NCI-H1417 treated with DMSO at 0.1 percent for 48 hours (cell line): ENCODE data around the gene NCAM1.
"Not testable (repeated sequence)": the region's sequence is repeated elsewhere in the genome, so short reads cannot be mapped to it uniquely, and the experiment has no call there.

ENCODE experiments used
- DNase-seq: peaks from one replicate; lab custom pipeline; 2025; lab: John Stamatoyannopoulos, UW

NCAM1 gene

GRCh38 chr11:113275602-113276001 is 314.4 kb downstream of the NCAM1 start:
- no peak for DNase-seq

- DNase-seq: no peak
Observed at GRCh38 chr11:113276466-113276865, 315.2 kb downstream of the NCAM1 start.

DNA sequence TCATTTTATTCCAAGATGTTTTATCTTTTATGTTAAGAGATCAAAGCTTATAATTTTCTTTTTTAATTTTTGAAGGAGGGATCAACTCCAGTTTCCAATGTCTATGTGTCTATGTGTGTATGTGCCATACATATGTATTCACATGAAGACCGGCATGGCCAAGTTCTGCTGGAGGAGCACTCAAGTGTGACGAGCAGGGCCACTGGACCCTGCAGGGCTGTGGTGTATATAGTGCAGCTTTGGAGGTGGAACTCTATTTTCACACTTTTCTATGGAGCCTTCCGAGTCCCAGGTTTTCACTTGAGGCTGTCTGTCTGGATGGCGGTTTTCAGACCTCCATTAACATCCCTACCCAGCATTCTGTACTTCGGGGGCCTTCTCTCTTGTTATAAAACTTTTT is 316.7 kb downstream of the NCAM1 start:
- no peak for DNase-seq

DNA sequence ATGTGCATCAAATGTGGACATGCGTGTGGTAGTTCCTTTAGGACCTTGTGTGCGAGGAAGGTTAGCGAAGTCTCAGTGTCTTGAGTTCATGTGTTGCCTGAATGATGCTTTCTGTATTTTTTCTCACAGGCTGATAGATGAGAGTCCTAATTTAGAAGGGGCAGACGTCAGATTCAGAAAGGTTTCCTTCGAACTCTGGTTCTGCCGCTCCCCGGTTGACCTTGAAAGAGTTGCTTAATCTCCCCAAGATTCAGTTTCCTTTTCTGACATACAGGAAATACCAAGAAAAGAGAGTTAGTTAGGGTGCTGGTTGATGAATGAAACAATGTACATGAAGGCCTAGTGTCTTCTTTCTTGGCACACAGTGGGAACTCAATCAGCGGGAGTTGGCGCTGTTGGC is 317.3 kb downstream of the NCAM1 start:
- DNase-seq: no peak

DNA sequence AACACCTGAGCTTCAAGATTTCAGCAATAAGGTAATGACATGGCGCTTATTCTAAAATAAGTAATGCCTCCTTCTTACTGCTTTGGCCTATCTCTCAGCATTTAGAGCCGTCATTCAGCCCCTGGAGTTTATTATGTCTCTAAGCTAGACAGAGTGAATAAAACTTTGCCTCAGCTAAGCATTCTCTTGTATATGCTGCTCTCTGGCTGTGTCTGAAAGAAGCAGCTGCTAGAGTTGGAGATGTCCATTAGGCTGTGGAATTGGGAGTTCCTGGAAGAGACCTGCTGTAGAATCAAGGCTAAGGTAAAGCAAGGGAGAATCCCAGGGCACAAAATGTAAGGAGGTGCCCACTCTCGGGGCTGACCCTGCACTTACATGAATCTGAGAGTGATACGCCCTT is 317.7 kb downstream of the NCAM1 start:
- no peak for DNase-seq

DNA sequence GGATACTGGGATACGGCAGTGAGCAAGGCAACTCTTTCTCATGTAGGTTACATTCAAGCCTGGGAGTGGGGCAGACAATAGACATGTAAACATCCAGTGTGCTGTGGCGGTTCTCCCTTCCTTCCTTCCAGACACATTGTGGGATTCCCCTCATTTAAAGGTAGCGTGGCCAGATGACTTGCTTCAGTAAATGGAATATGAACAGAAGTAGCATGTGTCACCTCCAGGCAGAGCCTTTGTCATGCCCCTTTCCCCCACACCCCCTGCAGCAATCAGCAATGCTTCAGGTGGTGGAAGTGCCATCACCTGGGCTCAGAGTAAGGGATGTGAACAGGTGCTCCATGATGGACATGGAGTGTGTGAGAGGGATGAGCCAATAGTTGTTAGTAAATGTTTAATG is 318.4 kb downstream of the NCAM1 start:
- no peak for DNase-seq

- DNase-seq: no peak
Observed at GRCh38 chr11:113281052-113281725, 320.0 kb downstream of the NCAM1 start.

- DNase-seq: no peak
Observed at GRCh38 chr11:113282898-113283437, 321.7 kb downstream of the NCAM1 start.

GRCh38 chr11:113283881-113284280 is 322.7 kb downstream of the NCAM1 start:
- DNase-seq: no peak

DNA sequence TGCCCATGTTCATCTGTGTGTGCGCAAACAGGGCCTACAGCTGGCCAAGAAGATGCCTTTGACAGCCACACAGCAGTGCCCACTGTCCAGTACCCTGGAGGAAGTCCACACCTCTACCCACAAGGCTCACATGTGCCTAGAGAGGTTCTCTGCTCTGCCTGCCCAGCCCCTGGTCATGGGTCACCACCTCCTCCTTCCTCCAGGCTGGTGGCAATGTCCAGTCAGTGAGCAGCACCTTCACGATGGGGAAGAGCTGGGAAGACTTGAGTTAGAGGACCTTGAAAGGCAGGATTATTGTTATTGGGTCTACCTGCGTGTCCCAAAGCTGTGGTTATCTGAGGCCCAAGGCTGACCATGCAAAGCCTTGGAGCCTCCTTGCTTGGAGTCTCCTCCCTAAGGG is 324.8 kb downstream of the NCAM1 start:
- DNase-seq: no peak

GRCh38 chr11:113286509-113287497 is 325.6 kb downstream of the NCAM1 start:
- DNase-seq: no peak

DNA sequence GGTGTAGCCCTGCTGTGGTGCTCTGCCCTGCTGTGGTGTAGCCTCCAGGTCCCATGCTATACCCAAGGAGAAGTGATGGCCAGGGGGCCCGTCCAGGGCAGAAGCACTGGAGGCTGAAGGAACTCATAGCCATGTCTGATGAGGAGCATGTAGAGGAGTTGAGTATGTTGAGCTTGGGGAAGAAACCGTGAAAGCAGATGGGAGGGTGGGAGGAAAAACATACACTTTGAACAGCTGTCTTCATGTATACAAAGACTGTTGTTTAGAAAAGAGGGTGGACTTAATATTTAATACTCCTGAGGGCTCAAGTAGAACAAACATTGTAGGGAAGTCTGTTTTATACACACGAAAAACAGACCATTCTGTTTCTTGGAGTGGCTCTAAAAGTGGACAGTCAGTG is 326.6 kb downstream of the NCAM1 start:
- no peak for DNase-seq

- DNase-seq: no peak
Observed at GRCh38 chr11:113288286-113288863, 327.2 kb downstream of the NCAM1 start.

DNA sequence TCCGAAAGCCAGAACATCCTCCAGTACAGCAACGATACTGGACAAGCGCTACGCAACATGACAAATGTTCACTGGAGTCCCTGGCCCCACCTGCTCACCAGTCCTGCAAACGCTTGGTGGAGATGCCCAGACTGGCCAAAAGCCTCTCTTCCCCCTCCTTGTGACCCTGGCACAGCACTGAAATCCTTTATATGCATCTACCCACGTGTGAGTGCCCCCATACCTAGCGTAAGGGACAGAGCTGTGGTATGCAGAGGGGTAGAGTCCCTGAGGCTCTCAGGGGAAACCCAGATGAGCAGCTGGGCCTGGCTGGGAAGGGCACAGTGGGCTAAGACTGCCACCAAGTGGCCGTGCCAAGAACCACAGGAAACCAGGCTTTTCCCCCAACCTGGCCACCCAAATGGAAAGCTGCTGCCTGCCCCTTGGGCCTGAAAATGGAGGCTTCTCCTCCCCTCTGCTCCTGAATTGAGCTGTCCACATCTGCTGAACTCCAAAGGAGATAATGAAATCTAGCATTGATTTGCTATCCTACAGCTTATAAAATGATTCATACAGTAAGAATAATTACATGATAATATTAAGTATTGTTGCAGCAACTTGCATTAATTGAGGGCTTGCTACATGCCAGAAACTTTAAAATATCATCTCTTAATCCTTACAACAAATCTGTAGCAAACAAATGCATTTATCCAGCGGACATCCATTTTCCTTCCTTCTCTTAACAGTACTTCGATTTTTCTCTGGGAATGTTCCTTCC is 328.4 kb downstream of the NCAM1 start:
- DNase-seq: no peak

DNA sequence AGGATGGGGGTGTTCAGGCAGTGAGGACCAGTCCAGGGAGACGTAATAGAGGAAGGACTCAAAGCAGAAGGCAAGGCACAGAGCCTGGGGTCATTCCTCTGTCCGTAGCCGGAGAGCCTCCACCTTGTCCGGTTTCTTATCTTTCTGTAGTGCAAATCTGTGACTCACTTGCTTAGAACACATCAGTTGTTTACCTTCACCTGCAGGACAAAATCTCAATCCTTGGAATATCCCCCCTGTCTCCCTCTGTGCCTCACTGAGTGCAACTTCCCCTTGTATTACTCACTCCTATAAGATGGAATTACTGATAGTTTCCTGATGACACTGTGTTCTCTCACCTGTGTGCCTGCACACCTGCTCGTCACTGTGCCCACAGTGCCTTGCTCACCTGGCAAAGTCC is 332.7 kb downstream of the NCAM1 start:
- no peak for DNase-seq

DNA sequence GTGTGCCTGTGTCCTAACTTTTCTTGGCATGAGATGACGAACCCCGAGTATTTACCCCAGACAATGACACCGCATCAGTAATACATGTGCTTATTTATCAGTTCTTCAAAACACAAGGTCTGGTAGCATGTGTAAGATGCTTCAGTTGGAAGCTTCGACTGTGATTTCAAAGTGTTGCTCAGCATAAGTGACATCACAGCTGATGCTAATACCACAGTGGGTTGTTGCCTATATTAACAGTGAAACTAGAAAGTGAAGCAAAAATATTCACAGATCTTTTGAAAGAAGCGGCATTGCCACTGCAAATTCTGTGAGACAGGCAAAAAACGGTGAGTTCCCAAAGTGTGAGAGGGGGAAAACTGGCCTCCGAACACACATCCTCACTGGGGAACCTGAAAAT is 334.8 kb downstream of the NCAM1 start:
- no peak for DNase-seq

- DNase-seq: no peak
Observed at GRCh38 chr11:113296447-113297205, 335.4 kb downstream of the NCAM1 start.

DNA sequence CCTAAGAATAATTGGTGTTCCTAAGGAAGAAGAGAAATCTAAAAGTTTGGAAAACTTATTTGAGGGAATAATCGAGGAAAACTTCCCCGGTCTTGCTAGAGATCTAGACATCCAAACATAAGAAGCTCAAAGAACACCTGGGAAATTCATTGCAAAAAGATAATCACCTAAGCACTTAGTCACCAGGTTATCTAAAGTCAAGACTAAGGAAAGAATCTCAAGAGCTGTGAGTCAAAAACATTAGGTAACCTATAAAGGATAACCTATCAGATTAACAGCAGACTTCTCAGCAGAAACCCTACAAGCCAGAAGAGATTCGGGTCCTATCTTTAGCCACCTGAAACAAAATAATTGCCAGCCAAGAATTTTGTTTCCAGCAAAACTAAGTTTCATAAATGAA is 337.3 kb downstream of the NCAM1 start:
- DNase-seq: not testable (repeated sequence)

- DNase-seq: no peak
Observed at GRCh38 chr11:113304916-113305315, 343.7 kb downstream of the NCAM1 start.

DNA sequence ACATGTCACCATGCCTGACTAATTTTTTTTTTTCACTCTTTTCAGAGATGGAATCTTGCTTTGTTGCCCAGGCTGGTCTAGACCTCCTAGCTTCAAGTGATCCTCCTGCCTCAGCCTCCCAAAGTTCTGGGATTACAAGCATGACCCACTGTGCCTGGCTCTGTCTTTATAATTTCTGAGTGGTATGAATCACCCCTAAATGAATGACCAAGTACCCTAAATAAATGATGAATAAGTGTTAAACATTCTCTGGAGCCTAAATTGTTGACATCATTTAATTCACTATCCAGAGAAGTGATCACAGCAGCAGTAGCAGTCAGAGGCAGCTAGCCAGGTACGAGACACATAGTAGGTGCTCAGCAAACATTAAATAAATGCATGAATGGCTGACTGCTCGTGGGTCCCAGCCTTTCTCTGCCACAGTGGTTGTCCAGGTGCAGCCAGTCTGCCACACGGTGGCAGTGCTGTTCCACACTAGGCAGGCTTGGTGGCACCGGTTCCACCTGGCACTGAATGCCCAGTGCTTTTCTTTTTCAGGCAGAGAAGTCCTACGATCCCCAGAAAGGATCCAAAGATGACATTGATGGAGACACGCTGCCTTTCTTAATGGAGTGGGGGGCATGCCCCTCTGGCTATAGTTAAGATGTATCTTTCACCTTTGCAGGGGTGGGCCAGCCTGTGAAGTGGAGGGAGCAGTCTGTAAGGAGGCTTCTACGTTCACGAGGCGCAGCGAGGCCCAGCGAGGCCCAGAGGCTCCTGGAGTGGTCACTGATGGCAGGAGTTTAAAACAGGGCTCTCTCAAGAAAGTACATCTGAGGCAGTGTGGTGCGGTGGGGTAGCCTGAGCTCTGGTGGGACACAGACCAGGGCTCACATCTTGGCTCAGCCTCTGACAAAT is 344.5 kb downstream of the NCAM1 start:
- DNase-seq: no peak
